ENCODE measurements around the gene APOB.

The APOB gene

GRCh38 chr2:21043744-21044532 is at the start of gene APOB:
TSS of gene APOB (minus strand) at chr2:21044073. CDS start at chr2:21043945, 128 bp downstream.
- no peak for DNase-seq

DNA sequence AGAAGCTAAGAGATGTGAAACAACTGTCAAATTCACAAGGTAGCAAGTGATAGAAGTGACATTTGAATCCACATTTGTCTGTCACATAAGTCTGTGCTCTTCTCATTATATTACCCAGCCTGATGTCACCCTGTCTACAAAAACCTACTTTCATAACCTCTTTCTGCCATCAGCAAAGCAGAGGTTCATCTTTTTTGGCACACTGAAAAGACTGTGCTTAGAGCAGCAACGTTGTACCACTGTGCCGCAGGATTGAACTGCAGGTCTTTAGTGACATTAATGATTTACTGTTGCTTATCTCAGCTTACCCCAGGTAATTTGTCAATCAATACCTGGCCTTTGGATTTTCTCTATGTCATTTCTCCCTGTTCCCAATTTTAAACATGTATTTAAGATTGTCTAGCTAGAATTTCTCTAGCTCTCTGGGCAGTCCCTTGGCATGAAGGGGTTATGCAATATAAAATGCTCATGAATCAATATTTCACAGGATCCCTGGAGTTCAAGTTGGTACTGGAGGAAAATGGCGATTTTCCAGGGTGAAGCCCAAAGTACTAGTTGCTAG is 48.5 kb upstream of the APOB start:
- DNase-seq, result no peak

- no peak for DNase-seq
Measured at GRCh38 chr2:21084401-21084800, 40.5 kb upstream of the APOB start.

DNA sequence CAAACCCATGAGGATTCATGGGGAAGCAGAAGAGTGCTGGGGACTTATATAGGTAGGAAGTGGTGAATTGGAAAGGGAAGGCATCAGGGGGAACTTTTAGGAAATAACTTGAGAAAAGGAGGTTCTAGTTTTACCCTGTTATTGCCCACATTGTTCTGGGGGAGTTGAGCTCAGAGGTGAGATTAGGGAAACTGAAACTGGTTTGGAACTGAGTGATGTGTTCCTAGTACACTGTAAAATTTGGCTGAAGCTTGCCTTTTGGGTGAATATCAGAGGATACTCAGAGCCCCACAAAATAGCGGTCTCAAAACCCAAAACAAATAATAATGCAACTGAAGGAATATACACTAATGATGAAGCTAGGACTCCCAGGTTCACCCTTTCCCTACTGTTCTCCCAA is 39.6 kb upstream of the APOB start:
- no peak for DNase-seq

GRCh38 chr2:21078296-21078695 is 34.4 kb upstream of the APOB start:
- no peak for DNase-seq

DNA sequence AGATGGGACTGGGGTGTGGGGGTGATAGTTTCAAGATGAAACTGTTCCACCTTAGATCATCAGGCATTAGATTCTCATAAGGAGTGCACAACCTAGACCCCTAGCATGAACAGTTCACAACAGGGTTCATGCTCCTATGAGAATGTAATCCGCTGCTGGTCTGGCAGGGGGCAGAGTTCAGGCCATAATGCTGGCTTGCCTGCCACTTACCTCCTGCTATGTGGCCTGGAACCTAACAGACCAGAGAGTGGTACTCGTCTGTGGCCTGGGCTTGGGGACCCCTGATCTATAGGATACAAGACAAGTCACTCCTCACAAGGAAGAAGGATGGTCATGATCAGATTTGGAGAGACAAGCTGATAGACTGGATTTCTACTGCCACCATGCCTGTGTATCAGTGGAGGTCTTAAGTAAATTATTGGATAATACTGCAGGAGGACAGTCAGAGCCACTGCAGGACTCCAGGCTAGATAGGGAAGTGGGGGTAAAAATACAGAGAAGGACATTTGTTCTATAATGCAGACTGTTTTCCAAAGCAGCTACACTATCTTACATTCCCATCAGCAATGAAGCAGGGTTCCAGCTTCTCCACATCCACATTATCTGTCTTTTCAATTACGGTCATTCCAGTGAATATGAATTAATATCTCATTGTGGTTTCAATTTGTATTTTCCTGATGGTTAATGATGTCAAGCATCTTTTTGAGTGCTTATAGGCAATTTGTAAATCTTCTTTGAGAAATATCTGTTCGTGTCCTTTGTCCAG is 28.8 kb upstream of the APOB start:
- DNase-seq, result no peak

DNA sequence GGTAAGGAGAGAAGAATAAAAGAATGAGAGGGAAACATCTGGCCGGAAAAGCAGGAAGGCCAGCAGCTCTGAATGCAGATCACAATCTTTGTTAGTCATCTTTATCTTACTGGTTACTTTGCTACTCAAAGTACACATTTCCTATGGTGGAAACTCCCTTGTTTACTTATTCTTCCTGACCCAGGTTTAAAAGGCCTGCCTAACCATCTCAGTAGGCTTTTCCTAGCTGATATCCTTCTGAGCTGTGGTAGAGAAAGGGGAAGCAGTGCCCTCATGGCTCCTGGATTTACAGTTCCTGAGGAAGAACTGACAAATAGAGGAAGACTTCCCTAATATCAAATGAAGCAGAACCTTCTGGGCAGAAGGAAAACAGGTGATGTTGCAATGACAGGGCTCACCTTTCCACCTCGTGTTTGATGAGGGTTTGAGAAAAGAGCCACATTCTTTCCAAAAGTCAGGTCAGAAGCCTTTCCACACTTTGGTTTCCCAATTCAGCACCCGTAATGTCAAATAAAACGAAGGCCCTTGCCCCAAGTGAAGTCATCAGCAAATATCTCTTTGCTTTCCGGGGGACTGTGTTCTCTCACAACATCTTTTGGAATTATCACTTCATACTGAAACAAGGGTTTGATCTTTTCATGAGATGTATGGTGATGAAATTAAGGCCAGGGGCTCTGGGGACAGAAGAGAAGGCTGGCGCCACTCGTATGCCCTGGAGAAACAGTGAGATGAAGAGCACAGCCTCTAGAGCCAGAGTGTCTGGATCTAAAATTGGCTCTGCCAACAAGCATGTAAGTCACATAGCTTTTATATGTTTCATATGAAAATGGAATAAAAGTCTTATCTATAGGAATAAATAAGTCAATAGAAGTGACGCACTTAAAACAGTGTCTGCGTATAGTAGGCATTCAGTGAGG is 26.7 kb upstream of the APOB start:
- no peak for DNase-seq

DNA sequence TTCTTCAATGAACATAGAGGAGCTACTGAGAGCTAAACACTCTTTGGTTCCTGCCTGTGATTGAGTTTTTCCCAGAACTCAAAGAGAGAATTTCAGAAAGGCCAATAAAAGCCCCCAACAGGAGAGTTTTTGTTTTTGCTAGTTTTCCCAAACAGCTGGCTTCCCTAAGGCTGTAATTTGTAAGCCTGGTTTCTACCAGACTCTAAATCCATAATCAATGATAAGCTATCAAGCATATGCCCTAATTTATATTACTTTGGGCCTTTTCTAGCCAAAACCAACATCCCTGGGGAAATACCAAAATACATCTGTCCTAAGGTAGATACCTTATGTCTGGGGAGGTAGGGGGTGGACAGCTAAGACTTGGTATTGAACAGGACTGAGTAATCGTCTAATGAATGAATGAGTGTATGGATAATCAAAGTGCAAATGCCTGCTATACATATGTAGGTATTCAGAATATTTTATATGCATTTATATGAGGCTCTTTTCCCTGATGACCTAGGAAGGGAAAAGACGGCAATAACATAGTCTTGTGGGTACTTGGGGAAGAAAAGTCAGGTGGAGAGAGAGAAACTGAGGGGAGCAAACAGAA is 26.0 kb upstream of the APOB start:
- DNase-seq, result no peak

DNA sequence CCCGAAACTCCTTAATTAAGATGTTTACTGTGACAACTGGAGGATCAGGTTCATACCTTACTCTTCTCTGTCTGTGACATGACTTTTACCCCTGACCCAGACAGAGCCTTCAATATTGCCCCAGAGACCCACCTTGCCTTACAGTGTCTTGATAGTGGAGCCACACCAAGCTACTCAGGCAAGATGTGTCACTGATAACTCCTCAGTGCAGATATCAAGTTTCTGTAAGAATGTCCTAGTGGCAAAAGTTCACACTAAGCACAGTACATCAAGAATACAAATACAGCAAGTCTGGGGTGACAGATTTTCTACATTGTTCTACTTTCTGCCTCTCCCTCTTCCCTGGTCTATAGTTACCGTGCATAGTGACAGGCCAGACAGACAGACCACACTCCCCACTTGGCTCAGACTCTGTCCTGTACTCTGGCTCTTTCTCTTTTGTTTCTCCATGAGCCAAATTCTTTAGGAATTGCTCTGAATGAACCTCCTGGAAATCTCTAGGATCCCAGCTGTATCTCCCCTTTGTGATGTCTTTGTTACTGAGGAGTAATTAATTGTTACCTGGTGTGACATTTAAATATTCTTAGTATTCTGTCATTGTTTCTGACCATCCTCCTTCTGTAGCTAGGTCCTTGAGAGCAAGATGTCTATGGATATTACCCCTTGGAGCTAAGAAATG is 24.1 kb upstream of the APOB start:
- DNase-seq, result no peak

DNA sequence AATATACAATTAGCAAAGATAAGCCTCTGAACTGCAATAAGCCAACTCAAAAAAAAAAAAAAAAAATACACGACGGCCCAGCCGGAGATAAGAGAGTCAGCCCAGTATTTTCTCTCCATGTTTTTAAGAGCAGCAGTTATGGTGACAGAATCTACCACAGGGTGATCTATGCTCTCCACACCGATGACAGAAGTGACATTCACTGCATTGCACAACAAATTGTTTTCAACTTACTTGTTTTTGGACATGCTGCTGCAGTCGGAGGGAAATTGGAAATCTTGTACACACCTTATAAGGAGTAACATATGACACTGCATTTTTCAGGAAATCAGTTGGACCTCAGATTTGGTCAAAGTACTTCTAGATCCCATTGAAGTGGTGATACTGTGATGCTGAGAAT is 23.3 kb upstream of the APOB start:
- no peak for DNase-seq

GRCh38 chr2:21059885-21060610 is 16.2 kb upstream of the APOB start:
- no peak for DNase-seq

- DNase-seq, result no peak
Measured at GRCh38 chr2:21057097-21057496, 13.2 kb upstream of the APOB start.

DNA sequence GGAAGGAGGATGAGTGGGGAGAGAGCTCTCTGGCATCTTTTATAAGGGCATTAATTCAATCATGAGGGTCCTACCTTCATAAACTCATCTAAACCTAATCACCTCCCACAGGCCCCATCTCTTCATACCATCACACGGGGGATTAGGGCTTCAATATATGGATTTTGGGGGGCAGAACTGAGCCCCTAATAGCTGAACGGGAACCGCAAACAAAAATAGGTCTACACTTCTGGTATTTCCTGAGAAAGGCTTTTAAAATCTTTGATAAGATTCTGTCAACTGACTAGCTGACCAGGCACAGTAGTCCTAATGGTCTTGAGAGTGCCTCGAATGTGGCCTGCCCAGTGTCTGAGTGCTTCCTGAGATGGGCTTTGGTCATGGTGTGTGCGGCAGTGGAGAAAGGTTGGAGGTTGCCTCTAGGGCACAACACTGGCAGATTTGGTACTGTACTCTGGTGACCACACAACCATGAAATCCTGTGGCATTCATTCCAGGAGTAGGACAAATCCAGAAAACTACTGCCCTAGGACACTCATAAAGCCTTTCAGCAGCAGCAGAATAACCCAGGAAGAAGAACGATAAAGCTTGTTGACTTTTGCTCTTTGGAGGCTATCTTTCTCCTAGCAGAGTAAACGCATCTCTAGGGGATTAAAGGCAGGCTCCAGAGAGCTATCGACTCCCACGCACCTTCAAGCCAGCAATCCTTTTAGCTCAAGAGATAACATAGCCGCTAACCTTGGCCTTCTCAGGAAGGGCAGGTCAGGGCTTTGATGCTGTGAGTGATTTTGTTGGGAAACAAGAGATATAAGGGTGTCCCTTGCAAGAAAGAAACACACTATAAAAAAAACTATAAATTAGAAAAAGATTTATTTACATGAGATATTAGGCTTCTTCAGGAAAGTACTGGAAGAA is 12.3 kb upstream of the APOB start:
- no peak for DNase-seq

DNA sequence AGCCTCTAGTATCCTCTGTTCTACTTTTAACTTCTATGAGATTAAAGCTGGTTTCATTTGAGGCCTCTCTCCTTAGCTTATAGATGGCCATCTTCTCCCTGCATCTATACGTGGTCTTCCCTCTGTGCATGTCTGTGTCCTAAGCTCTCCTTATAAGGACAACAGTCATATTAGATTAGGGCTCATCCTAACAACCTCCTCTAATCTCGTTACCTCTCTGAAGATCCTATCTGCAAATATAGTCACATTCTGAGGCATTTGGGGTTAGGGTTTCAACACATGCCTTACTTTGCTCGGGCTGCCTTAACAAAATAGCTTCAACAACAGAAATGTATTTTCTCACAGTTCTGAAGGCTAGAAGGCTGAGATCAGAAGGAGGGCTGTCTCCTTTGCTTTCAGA is 11.6 kb upstream of the APOB start:
- DNase-seq, result peak; percentile 11

DNA sequence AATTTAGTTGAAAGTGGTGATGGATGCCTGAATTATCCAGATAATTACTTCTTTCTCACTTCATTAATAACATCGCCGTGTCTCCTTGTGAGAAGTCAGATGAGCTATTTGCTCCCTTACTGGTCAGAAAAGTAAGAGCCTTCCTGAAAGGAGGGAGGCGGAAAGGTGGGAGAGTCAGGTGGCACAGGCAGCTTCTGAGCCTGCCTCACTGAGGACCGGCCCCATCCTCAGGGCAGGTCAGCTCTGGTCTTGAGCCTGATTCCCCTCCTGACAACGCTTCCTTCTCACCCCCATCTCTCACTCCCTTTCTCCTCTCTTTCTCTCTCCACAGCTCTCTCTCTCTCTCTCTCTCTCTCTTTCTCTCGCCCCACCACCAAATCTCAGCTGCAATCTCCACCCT is 10.1 kb upstream of the APOB start:
- DNase-seq, result no peak

GRCh38 chr2:21052044-21052443 is 8.2 kb upstream of the APOB start:
- no peak for DNase-seq

DNA sequence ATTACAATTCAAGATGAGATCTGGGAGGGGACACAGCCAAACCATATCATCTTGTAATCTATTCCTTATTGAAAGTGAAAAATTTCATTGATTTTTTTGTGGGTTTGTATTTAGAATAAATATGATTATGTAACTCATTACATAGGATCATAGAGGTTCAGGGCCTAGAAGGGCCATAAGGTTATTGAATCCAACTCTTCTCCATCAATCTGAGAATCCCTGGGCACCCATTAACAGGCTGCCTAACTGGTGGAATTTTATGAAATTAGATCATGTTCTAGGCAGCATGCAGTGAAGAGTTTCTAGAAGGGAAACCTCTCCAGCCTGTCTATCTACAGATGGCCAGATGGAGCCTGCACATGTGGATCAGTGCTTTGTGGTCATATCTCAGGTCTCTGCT is 6.3 kb upstream of the APOB start:
- no peak for DNase-seq

- DNase-seq, result no peak
Measured at GRCh38 chr2:21047141-21048009, 3.5 kb upstream of the APOB start.

GRCh38 chr2:21046506-21046905 is 2.6 kb upstream of the APOB start:
- no peak for DNase-seq
